ENCODE data around the gene SLC26A8. TPM values are rescaled to one million over a fixed set of nuclear protein-coding genes. Genes with fewer than 3 reads are reported as not detected.

The SLC26A8 gene
- total RNA-seq, 3 donors from 2014 or later = 0.29 to 0.48 TPM; not detected in 1

GRCh38 chr6:36032261-36032660 lies 7.8 kb upstream of the SLC26A8 start:
- Histone ChIP-seq H3K4me1 (no peaks in the 10 kb centered on the region), H3K4me3 (no peak overlapping the region), H3K9me3 (no peaks in the 10 kb centered on the region), H3K36me3 (no peaks in the 10 kb centered on the region), H3K27ac (no peak overlapping the region), H3K27me3 (no peaks in the 10 kb centered on the region)
- no peak for TF ChIP-seq POLR2AphosphoS5 (IDR thresholded peaks at IDR 0.05)
- no peak for TF ChIP-seq POLR2A (IDR thresholded peaks at IDR 0.05)
- TF ChIP-seq, protein P1, sequence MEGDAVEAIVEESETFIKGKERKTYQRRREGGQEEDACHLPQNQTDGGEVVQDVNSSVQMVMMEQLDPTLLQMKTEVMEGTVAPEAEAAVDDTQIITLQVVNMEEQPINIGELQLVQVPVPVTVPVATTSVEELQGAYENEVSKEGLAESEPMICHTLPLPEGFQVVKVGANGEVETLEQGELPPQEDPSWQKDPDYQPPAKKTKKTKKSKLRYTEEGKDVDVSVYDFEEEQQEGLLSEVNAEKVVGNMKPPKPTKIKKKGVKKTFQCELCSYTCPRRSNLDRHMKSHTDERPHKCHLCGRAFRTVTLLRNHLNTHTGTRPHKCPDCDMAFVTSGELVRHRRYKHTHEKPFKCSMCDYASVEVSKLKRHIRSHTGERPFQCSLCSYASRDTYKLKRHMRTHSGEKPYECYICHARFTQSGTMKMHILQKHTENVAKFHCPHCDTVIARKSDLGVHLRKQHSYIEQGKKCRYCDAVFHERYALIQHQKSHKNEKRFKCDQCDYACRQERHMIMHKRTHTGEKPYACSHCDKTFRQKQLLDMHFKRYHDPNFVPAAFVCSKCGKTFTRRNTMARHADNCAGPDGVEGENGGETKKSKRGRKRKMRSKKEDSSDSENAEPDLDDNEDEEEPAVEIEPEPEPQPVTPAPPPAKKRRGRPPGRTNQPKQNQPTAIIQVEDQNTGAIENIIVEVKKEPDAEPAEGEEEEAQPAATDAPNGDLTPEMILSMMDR (IDR thresholded peaks at IDR 0.05) = no peak
- intact Hi-C loops (cut with DNase I; ENCODE audit: low total_unique reads) = no loop called here
- DNase-seq (ENCODE audit: low spot score in 2 of 2) = no peak

GRCh38 chr6:36029464-36029863 lies 5.0 kb upstream of the SLC26A8 start:
- Histone ChIP-seq H3K27me3 (no peaks in the 10 kb centered on the region), H3K4me1 (no peaks in the 10 kb centered on the region), H3K36me3 (no peaks in the 10 kb centered on the region), H3K27ac (peak overlapping the region; percentile 83 to 85), H3K4me3 (peak overlapping the region; percentile 92 to 100 (median 99)), H3K9me3 (no peaks in the 10 kb centered on the region)
- intact Hi-C loops (cut with DNase I; ENCODE audit: low total_unique reads) = loop anchor here (5.0 kb wide), 2 partner anchors 68 to 867 kb away; no protein-coding TSS in a partner anchor
- DNase-seq (ENCODE audit: low spot score in 2 of 2) = no peak
- TF ChIP-seq POLR2A (IDR thresholded peaks at IDR 0.05) = no peak
- TF ChIP-seq, protein P1 (IDR thresholded peaks at IDR 0.05) = no peak
- TF ChIP-seq POLR2AphosphoS5 (IDR thresholded peaks at IDR 0.05) = no peak

GRCh38 chr6:36028877-36029324 lies 4.5 kb upstream of the SLC26A8 start:
- no peak for DNase-seq (ENCODE audit: low spot score in 2 of 2)
- no peaks in the 10 kb centered on the region for H3K4me1 ChIP-seq
- H3K4me3 ChIP-seq = peak overlapping the region; percentile 92 to 100 (median 99)
- peak overlapping the region; percentile 83 to 85 for H3K27ac ChIP-seq
- no peaks in the 10 kb centered on the region for H3K9me3 ChIP-seq
- no peaks in the 10 kb centered on the region for H3K36me3 ChIP-seq
- H3K27me3 ChIP-seq = no peaks in the 10 kb centered on the region
- TF ChIP-seq POLR2A (IDR thresholded peaks at IDR 0.05) (no peak), POLR2AphosphoS5 (IDR thresholded peaks at IDR 0.05) (peak in 1 of 3 donors; percentile 31)
- TF ChIP-seq, protein P1 (IDR thresholded peaks at IDR 0.05) = no peak
- intact Hi-C loops (cut with DNase I; ENCODE audit: low total_unique reads) = loop anchor here (5.0 kb wide), 2 partner anchors 68 to 867 kb away; no protein-coding TSS in a partner anchor

DNA sequence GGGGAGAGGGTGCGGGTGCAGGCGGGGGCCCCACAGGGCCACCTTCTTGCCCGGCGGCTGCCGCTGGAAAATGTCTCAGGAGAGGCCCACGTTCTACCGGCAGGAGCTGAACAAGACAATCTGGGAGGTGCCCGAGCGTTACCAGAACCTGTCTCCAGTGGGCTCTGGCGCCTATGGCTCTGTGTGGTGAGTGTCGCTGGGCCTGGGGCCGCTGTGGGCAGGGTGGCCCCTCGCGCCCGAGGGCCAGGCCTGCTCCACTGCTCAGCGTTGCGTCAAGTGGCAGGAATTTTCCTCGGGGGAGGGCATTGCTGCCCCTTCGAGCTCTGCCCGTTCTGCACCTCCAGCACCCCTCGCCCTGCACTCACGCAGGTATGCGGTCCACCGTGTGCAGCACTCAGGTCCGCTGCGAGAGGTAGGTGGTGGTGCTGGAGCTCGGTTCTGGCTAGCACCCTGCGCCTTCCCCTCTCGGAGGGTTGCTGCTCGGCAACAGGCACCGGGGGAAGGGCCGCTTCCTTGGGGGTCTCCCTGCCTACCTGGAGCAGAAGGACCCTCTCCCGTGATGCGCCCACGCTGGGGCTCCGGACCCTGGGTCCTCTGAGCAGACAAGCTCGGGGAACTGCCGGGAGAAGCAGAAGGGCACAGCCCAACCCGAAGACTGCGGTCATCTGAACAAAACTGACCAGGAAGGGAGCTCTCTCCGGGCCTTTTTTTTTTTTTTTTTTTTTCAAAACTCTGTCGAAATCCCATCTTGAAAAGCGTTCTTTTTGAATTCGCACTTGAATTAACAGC lies 3.8 kb upstream of the SLC26A8 start:
- Histone ChIP-seq H3K36me3 (no peaks in the 10 kb centered on the region), H3K9me3 (no peaks in the 10 kb centered on the region), H3K4me3 (peak overlapping the region; percentile 92 to 100 (median 99)), H3K4me1 (no peaks in the 10 kb centered on the region), H3K27ac (peak overlapping the region; percentile 83 to 85), H3K27me3 (no peaks in the 10 kb centered on the region)
- TF ChIP-seq POLR2AphosphoS5 (IDR thresholded peaks at IDR 0.05) (peak in 1 of 3 donors; percentile 6), POLR2A (IDR thresholded peaks at IDR 0.05) (no peak)
- no peak for DNase-seq (ENCODE audit: low spot score in 2 of 2)
- intact Hi-C loops (cut with DNase I; ENCODE audit: low total_unique reads) = loop anchor here (5.0 kb wide), 2 partner anchors 69 to 866 kb away; no protein-coding TSS in a partner anchor

DNA sequence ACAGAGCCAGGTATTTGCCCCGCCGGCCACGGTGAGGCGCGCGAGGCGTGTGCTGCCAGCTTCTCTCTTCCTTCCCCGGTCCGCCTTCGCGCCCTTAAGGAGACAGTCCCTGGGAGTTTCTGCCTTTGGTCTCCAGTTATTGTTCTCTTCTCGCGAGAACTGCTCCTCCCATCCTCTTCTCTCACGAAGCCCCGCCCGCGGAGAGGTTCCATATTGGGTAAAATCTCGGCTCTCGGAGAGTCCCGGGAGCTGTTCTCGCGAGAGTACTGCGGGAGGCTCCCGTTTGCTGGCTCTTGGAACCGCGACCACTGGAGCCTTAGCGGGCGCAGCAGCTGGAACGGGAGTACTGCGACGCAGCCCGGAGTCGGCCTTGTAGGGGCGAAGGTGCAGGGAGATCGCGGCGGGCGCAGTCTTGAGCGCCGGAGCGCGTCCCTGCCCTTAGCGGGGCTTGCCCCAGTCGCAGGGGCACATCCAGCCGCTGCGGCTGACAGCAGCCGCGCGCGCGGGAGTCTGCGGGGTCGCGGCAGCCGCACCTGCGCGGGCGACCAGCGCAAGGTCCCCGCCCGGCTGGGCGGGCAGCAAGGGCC lies 3.2 kb upstream of the SLC26A8 start, which contains the start of gene MAPK14:
Gene MAPK14, plus strand, starts transcription at position 308 of the 587 bp plus-strand sequence. CDS start 350 bp downstream, outside the sequence.
- TF ChIP-seq, protein P1 (IDR thresholded peaks at IDR 0.05) = peak; percentile 90 to 95 (median 94)
- peak; percentile 87 to 90 (median 89) for TF ChIP-seq POLR2AphosphoS5 (IDR thresholded peaks at IDR 0.05)
- peak; percentile 83 for TF ChIP-seq POLR2A (IDR thresholded peaks at IDR 0.05)
- no peaks in the 10 kb centered on the region for H3K4me1 ChIP-seq
- H3K4me3 ChIP-seq = peak within 1 kb of the TSS; percentile 92 to 100 (median 99)
- H3K27ac ChIP-seq = peak within 1 kb of the TSS; percentile 83 to 85
- no peaks in the 10 kb centered on the region for H3K9me3 ChIP-seq
- peak; percentile 98 to 99 for DNase-seq (ENCODE audit: low spot score in 2 of 2)
- H3K27me3 ChIP-seq = no peaks in the 10 kb centered on the region
- H3K36me3 ChIP-seq = no peaks in the 10 kb centered on the region
- intact Hi-C loops (cut with DNase I; ENCODE audit: low total_unique reads) = loop anchor here (5.0 kb wide), 2 partner anchors 70 to 865 kb away; no protein-coding TSS in a partner anchor

Data from breast epithelium (tissue), 4 donors.